Measurements from ENCODE around the gene HOXB5.

- TF ChIP-seq, protein P1, sequence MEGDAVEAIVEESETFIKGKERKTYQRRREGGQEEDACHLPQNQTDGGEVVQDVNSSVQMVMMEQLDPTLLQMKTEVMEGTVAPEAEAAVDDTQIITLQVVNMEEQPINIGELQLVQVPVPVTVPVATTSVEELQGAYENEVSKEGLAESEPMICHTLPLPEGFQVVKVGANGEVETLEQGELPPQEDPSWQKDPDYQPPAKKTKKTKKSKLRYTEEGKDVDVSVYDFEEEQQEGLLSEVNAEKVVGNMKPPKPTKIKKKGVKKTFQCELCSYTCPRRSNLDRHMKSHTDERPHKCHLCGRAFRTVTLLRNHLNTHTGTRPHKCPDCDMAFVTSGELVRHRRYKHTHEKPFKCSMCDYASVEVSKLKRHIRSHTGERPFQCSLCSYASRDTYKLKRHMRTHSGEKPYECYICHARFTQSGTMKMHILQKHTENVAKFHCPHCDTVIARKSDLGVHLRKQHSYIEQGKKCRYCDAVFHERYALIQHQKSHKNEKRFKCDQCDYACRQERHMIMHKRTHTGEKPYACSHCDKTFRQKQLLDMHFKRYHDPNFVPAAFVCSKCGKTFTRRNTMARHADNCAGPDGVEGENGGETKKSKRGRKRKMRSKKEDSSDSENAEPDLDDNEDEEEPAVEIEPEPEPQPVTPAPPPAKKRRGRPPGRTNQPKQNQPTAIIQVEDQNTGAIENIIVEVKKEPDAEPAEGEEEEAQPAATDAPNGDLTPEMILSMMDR (IDR thresholded peaks at IDR 0.05), result no peak
- no peak for TF ChIP-seq ZFX (IDR thresholded peaks at IDR 0.05; ENCODE audit: borderline replicate concordance)
Observed at GRCh38 chr17:48544349-48545021, 49.1 kb downstream of the HOXB5 start.
